Choroid plexus epithelial cell (primary cell): ENCODE results near the gene AP3S1.
"Not testable (repeated sequence)": the region's sequence is repeated elsewhere in the genome, so short reads cannot be mapped to it uniquely, and the experiment has no call there.

ENCODE experiments used
- DNase-seq: peaks from one replicate; pipeline ENCODE4 v3.0.0-alpha.2; 2010; ENCODE audit warnings: low read depth
- H3K4me3 ChIP-seq: 2 replicates; pipeline ENCODE4 v1.5.1; 2011; ENCODE audit warnings: low read depth, mild to moderate bottlenecking, control low read depth, low read length, moderate library complexity
- TF ChIP-seq, protein P1 (sequence below): conservative IDR thresholded peaks from 2 replicates; pipeline ENCODE4 v1.5.1; 2011; ENCODE audit warnings: low read depth, mild to moderate bottlenecking, control low read depth, inconsistent platforms, low read length, moderate library complexity

The AP3S1 gene

GRCh38 chr5:115820846-115821245, 20.9 kb upstream of the AP3S1 start:
- TF ChIP-seq, protein P1, sequence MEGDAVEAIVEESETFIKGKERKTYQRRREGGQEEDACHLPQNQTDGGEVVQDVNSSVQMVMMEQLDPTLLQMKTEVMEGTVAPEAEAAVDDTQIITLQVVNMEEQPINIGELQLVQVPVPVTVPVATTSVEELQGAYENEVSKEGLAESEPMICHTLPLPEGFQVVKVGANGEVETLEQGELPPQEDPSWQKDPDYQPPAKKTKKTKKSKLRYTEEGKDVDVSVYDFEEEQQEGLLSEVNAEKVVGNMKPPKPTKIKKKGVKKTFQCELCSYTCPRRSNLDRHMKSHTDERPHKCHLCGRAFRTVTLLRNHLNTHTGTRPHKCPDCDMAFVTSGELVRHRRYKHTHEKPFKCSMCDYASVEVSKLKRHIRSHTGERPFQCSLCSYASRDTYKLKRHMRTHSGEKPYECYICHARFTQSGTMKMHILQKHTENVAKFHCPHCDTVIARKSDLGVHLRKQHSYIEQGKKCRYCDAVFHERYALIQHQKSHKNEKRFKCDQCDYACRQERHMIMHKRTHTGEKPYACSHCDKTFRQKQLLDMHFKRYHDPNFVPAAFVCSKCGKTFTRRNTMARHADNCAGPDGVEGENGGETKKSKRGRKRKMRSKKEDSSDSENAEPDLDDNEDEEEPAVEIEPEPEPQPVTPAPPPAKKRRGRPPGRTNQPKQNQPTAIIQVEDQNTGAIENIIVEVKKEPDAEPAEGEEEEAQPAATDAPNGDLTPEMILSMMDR = no peak
- no peak overlapping the region for H3K4me3 ChIP-seq
- no peak for DNase-seq

GRCh38 chr5:115824983-115825382, 16.8 kb upstream of the AP3S1 start:
- H3K4me3 ChIP-seq, DNase-seq: not testable (repeated sequence)

- H3K4me3 ChIP-seq = no peak overlapping the region
- DNase-seq = no peak
- TF ChIP-seq, protein P1 = no peak
Measured at GRCh38 chr5:115825948-115826347, 15.8 kb upstream of the AP3S1 start.

DNA sequence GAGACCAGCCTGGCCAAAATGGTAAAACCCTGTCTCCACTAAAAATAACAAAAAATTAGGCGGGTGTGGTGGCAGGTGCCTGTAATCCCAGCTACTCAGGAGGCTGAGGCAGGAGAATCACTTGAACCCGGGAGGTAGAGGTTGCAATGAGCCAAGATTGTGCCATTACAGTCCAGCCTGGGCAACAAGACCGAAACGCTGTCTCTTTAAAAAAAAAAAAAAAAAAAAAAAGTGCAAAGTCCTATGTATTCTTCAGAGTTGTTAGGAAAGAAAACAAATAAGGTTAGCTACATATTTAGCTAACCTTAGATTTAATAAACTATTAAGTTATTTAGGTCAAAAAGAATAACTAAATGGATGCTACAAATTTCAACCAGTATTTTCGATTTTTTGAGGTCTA, 11.8 kb upstream of the AP3S1 start:
- TF ChIP-seq, protein P1 = no peak
- DNase-seq = no peak
- no peak overlapping the region for H3K4me3 ChIP-seq

- no peak overlapping the region for H3K4me3 ChIP-seq
- TF ChIP-seq, protein P1 = peak; percentile 83
- DNase-seq = peak; percentile 67
Measured at GRCh38 chr5:115831163-115831768, 10.5 kb upstream of the AP3S1 start.

DNA sequence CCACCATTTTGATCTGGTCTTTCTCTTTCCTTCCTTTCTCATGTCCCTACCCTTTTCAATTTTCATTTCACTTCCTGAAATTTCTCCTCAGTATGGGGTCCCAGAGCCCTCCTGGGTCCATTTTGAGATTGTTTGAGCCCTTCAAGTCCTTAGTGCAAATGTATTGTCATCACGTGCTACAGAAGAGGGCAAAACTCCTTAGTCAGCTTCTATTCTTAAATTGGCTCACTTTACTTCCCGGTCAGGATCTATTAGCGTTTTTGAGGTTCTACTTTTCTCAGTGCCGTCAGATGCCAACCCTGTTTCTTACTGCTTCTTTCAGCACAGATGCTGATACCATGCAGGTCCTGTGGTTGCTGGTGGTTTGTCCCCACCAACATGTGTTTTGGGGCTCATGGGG, 6.3 kb upstream of the AP3S1 start:
- H3K4me3 ChIP-seq = no peak overlapping the region
- no peak for DNase-seq
- TF ChIP-seq, protein P1 = no peak

GRCh38 chr5:115838885-115839518, 2.7 kb upstream of the AP3S1 start:
- TF ChIP-seq, protein P1 = peak; percentile 55
- H3K4me3 ChIP-seq = peak overlapping the region; percentile 26
- peak; percentile 72 for DNase-seq
